ENCODE results near the gene KY. TPM values are rescaled to one million over a fixed set of nuclear protein-coding genes. Genes with fewer than 3 reads are reported as not detected.

The KY gene
- total RNA-seq, 2 donors from 2014 or later = 0.32 to 0.44 TPM

GRCh38 chr3:134687642-134688041, 36.8 kb upstream of the KY start:
- no peak for DNase-seq
- no peaks in the 10 kb centered on the region for H3K9me3 ChIP-seq
- no peak overlapping the region for H3K4me3 ChIP-seq
- no peak for TF ChIP-seq CTCF (IDR thresholded peaks at IDR 0.05)
- H3K36me3 ChIP-seq = no peaks in the 10 kb centered on the region
- H3K9ac ChIP-seq (ENCODE audit: low read depth in 2 of 2, low read length in 2 of 2) = no peak overlapping the region
- H3K27me3 ChIP-seq = no peaks in the 10 kb centered on the region
- intact Hi-C loops (cut with DNase I) = no loop called here
- no peak overlapping the region for H3K27ac ChIP-seq
- H3K4me1 ChIP-seq = no peaks in the 10 kb centered on the region

- no peak for TF ChIP-seq CTCF (IDR thresholded peaks at IDR 0.05)
- H3K9ac ChIP-seq (ENCODE audit: low read depth in 2 of 2, low read length in 2 of 2) = no peak overlapping the region
- H3K4me1 ChIP-seq = no peaks in the 10 kb centered on the region
- no peaks in the 10 kb centered on the region for H3K36me3 ChIP-seq
- H3K27me3 ChIP-seq = no peaks in the 10 kb centered on the region
- H3K27ac ChIP-seq = no peak overlapping the region
- H3K4me3 ChIP-seq = no peak overlapping the region
- DNase-seq = no peak
- intact Hi-C loops (cut with DNase I) = no loop called here
- no peaks in the 10 kb centered on the region for H3K9me3 ChIP-seq
Measured at GRCh38 chr3:134685929-134686802, 35.3 kb upstream of the KY start.

GRCh38 chr3:134682196-134682880, 31.5 kb upstream of the KY start:
- intact Hi-C loops (cut with DNase I) = no loop called here

GRCh38 chr3:134681522-134681900, 30.7 kb upstream of the KY start:
- Histone ChIP-seq H3K4me3 (no peak overlapping the region), H3K9me3 (no peaks in the 10 kb centered on the region), H3K4me1 (no peaks in the 10 kb centered on the region), H3K36me3 (no peaks in the 10 kb centered on the region), H3K9ac (ENCODE audit: low read depth in 2 of 2, low read length in 2 of 2) (no peak overlapping the region), H3K27me3 (no peaks in the 10 kb centered on the region), H3K27ac (no peak overlapping the region)
- no peak for TF ChIP-seq CTCF (IDR thresholded peaks at IDR 0.05)
- DNase-seq = no peak
- intact Hi-C loops (cut with DNase I) = no loop called here

More at GRCh38 chr3:134682196-134682880, 31.5 kb upstream of the KY start:
- Histone ChIP-seq H3K4me1 (no peaks in the 10 kb centered on the region), H3K27me3 (no peaks in the 10 kb centered on the region), H3K9me3 (no peaks in the 10 kb centered on the region), H3K4me3 (no peak overlapping the region), H3K27ac (no peak overlapping the region), H3K36me3 (no peaks in the 10 kb centered on the region), H3K9ac (ENCODE audit: low read depth in 2 of 2, low read length in 2 of 2) (no peak overlapping the region)
- DNase-seq = no peak
- TF ChIP-seq CTCF (IDR thresholded peaks at IDR 0.05) = no peak

- no peak overlapping the region for H3K27ac ChIP-seq
- H3K27me3 ChIP-seq = no peaks in the 10 kb centered on the region
- no peak for TF ChIP-seq CTCF (IDR thresholded peaks at IDR 0.05)
- no peaks in the 10 kb centered on the region for H3K4me1 ChIP-seq
- H3K4me3 ChIP-seq = no peak overlapping the region
- intact Hi-C loops (cut with DNase I) = no loop called here
- no peaks in the 10 kb centered on the region for H3K9me3 ChIP-seq
- no peak overlapping the region for H3K9ac ChIP-seq (ENCODE audit: low read depth in 2 of 2, low read length in 2 of 2)
- DNase-seq = no peak
- H3K36me3 ChIP-seq = no peaks in the 10 kb centered on the region
Measured at GRCh38 chr3:134680796-134681521, 30.1 kb upstream of the KY start.
